ENCODE data around the gene EHMT1. TPM values are rescaled to one million over a fixed set of nuclear protein-coding genes. Genes with fewer than 3 reads are reported as not detected.

EHMT1 gene
- polyA plus RNA-seq (2012; rRNA removed), result 38.3 and 39.5 TPM in 2 replicates
- polyA plus RNA-seq (2012; cell fraction: cytosol; rRNA removed), result 21.7 and 29.5 TPM in 2 replicates
- polyA plus RNA-seq (2012; cell fraction: nucleus; rRNA removed), result 140 and 184 TPM in 2 replicates

GRCh38 chr9:137618105-137619067 lies at the start of gene EHMT1:
Gene EHMT1 (plus strand): TSS chr9:137619005. CDS start chr9:137619029, 24 bp downstream.
- ChIA-PET POLR2A (interaction anchor here (0.7 to 1.3 kb wide), 4 partner anchors 11 to 59 kb away, joined by 3 to 7 read pairs (median 4); partner anchors contain the start of gene ARRDC1), CTCF (interaction anchor here (1.0 kb wide), 1 partner anchor 39 kb away, joined by 3 read pairs; no protein-coding TSS in a partner anchor)
- 9% methylated on average over 8 of the region's 94 CpGs for WGBS (ENCODE audit: low lambda C conversion rate)
- TF ChIP-seq CTCF (IDR thresholded peaks at IDR 0.05), result no peak
- peak; percentile 67; the same call in 1 of the 2 replicates for TF ChIP-seq SIN3A (IDR thresholded peaks at IDR 0.05; ENCODE audit: borderline replicate concordance, low read depth, low read length)
- no peak; the same call in 1 of the 2 replicates for TF ChIP-seq FOSL2 (IDR thresholded peaks at IDR 0.05; ENCODE audit: borderline replicate concordance, low read depth)
- TF ChIP-seq GABPA (IDR thresholded peaks at IDR 0.05; ENCODE audit: low read depth), result peak; percentile 82
- peak; percentile 61 for TF ChIP-seq MAX (IDR thresholded peaks at IDR 0.05; ENCODE audit: low read depth)
- peak; percentile 72; the same call in 1 of the 2 replicates for TF ChIP-seq MXI1 (IDR thresholded peaks at IDR 0.05; ENCODE audit: low read depth, low read length)
- no peak for TF ChIP-seq IRF3 (IDR thresholded peaks at IDR 0.05; ENCODE audit: low read depth, low read length)
- TF ChIP-seq RXRA (IDR thresholded peaks at IDR 0.05; ENCODE audit: borderline replicate concordance, low read depth), result no peak
- peak; percentile 67 for TF ChIP-seq POLR2AphosphoS5 (IDR thresholded peaks at IDR 0.05; ENCODE audit: low read depth, low read length)
- TF ChIP-seq ZBTB33 (IDR thresholded peaks at IDR 0.05; ENCODE audit: borderline replicate concordance, low read depth), result peak; percentile 65; the same call in 1 of the 2 replicates
- no peak for TF ChIP-seq RFX5 (IDR thresholded peaks at IDR 0.05; ENCODE audit: low read length)
- TF ChIP-seq YY1 (IDR thresholded peaks at IDR 0.05; ENCODE audit: low read depth), result no peak
- 0 out of 2 replicates have a peak, but pooled peaks have one; percentile 24 for TF ChIP-seq FOXM1 (IDR thresholded peaks at IDR 0.05; ENCODE audit: low read depth)
- TF ChIP-seq RCOR1 (IDR thresholded peaks at IDR 0.05; ENCODE audit: low read length), result no peak
- TF ChIP-seq SMC3 (IDR thresholded peaks at IDR 0.05; ENCODE audit: low read depth, low read length), result no peak
- TF ChIP-seq CHD2 (IDR thresholded peaks at IDR 0.05; ENCODE audit: low read length, partially characterized antibody), result peak; percentile 40
- TF ChIP-seq USF2 (IDR thresholded peaks at IDR 0.05; ENCODE audit: borderline replicate concordance, low read depth, low read length), result no peak
- TF ChIP-seq JUND (IDR thresholded peaks at IDR 0.05), result no peak
- TF ChIP-seq NRF1 (IDR thresholded peaks at IDR 0.05; ENCODE audit: low read depth, low read length), result peak; percentile 100
- peak; percentile 55; the same call in 1 of the 2 replicates for TF ChIP-seq ELF1 (IDR thresholded peaks at IDR 0.05)
- no peak for TF ChIP-seq TEAD4 (IDR thresholded peaks at IDR 0.05; ENCODE audit: borderline replicate concordance, insufficient read depth)
- TF ChIP-seq TCF12 (IDR thresholded peaks at IDR 0.05), result no peak

More at GRCh38 chr9:137618105-137619067, at the start of gene EHMT1:
- Histone ChIP-seq H3K27ac (ENCODE audit: low read depth in 2 of 2, low read length in 1 of 2) (peak within 1 kb of the TSS; percentile 83 to 91), H3K36me3 (replicated peaks in 1 of 2; ENCODE audit: control insufficient read depth in 1 of 2, insufficient read depth in 2 of 2, low read length in 1 of 2) (peaks cover 7 to 25% of the 10 kb centered on the region in 2 experiments), H2AFZ (ENCODE audit: low read depth) (peak within 1 kb of the TSS; percentile 63; the same call in 1 of the 2 replicates), H3K79me2 (ENCODE audit: insufficient read depth) (peaks cover 72% of the 10 kb centered on the region), H3K4me1 (ENCODE audit: control insufficient read depth in 1 of 2, insufficient read depth in 2 of 2, low read depth in 1 of 2, low read length in 1 of 2) (peaks cover 15 to 25% of the 10 kb centered on the region in 2 experiments; a peak in 3 of 4 replicates), H4K20me1 (ENCODE audit: insufficient read depth) (peaks cover 30% of the 10 kb centered on the region), H3K9me3 (no peaks in the 10 kb centered on the region), H3K27me3 (ENCODE audit: insufficient read depth) (no peaks in the 10 kb centered on the region), H3K4me2 (peak within 1 kb of the TSS; percentile 98), H3K4me3 (ENCODE audit: low read depth in 2 of 2, low read length in 1 of 2) (peak within 1 kb of the TSS; percentile 94 to 97), H3K9me2 (no peaks in the 10 kb centered on the region), H3F3A (replicated peaks; ENCODE audit: insufficient read depth) (peaks cover 11% of the 10 kb centered on the region), H3K9ac (peak within 1 kb of the TSS; percentile 91)
- DNase-seq, result peak; percentile 99
